OCI-LY3 (cell line): ENCODE data around the gene GRIK2.

Experiments
- CTCF ChIP-seq: fragments of 200-600, 300-600 bp; sonication (generic); IDR thresholded peaks from 2 replicates; pipeline ENCODE4 v1.5.1; 2014; ENCODE audit warnings: antibody characterized with exemption, low read length, low read depth
- EZH2phosphoT487 ChIP-seq: fragments of 200-600 bp; shearing (Covaris generic); IDR thresholded peaks from 2 replicates; pipeline ENCODE4 v1.6.1; 2018; ENCODE audit warnings: antibody characterized with exemption, mixed run types, low read depth

DNA sequence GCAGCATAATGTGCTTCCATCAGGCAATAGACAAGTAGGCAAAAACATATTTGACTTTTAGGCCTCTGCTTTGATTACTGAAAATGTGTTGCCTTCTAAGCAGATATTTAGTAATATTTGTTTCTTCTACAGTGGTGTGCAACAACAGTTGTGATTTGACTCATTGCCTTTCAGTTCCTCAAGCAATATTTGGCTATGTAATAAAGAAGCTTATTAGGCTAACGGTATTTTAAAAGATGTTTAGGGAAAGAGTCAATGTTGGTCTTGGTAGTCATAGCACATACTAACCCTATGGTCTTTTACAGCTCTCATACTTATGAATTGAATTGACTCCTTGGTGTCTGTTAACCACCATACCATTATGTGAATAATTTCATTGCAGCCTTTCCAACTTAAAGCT is 124.1 kb downstream of the GRIK2 start:
- TF ChIP-seq CTCF = no peak
- no peak for TF ChIP-seq EZH2phosphoT487
